Measurements from ENCODE around the gene B4GALT6.

DNA sequence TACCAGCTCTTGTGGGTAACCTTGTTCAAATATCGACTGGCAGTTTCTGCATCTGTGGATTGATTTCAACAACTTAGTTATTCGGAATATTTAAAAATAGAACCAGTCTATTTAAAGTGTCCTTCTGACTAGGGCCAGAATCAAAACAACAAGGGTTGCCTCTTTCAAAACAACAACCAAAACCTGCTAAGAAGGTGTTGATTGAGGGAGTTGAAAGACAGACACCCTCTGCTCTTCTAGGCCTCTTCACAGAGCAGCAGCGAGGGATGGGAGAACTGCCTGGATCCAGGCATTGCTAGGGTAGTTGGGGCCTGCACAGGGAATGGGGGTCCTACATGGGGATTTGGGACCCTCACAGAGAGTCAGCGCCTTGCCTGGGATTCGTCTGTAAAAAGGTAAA, 72.9 kb downstream of the B4GALT6 start:
- TF ChIP-seq, protein P1, sequence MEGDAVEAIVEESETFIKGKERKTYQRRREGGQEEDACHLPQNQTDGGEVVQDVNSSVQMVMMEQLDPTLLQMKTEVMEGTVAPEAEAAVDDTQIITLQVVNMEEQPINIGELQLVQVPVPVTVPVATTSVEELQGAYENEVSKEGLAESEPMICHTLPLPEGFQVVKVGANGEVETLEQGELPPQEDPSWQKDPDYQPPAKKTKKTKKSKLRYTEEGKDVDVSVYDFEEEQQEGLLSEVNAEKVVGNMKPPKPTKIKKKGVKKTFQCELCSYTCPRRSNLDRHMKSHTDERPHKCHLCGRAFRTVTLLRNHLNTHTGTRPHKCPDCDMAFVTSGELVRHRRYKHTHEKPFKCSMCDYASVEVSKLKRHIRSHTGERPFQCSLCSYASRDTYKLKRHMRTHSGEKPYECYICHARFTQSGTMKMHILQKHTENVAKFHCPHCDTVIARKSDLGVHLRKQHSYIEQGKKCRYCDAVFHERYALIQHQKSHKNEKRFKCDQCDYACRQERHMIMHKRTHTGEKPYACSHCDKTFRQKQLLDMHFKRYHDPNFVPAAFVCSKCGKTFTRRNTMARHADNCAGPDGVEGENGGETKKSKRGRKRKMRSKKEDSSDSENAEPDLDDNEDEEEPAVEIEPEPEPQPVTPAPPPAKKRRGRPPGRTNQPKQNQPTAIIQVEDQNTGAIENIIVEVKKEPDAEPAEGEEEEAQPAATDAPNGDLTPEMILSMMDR (conservative IDR thresholded peaks at IDR 0.05; ENCODE audit: low read depth, low read length): no peak
- TF ChIP-seq EZH2 (IDR thresholded peaks at IDR 0.05; ENCODE audit: low read length, unreplicated experiment): no peak

All from PC-3 (cell line).